DOHH2 (cell line): Measurements from ENCODE around the gene CDK5RAP3.

ENCODE experiments used
- CTCF ChIP-seq: fragments of 200-600 bp; sonication (generic); IDR thresholded peaks from one replicate; pipeline ENCODE4 v1.5.1; 2014; ENCODE audit warnings: antibody characterized with exemption, mild to moderate bottlenecking, low read depth, low read length; ENCODE audit not compliant: poor library complexity, severe bottlenecking
- EZH2phosphoT487 ChIP-seq: fragments of 200-600 bp; sonication (generic); IDR thresholded peaks from 2 replicates; pipeline ENCODE4 v1.6.1; 2017; ENCODE audit warnings: borderline replicate concordance, mild to moderate bottlenecking, antibody characterized with exemption, low read length, moderate library complexity, mixed read lengths

DNA sequence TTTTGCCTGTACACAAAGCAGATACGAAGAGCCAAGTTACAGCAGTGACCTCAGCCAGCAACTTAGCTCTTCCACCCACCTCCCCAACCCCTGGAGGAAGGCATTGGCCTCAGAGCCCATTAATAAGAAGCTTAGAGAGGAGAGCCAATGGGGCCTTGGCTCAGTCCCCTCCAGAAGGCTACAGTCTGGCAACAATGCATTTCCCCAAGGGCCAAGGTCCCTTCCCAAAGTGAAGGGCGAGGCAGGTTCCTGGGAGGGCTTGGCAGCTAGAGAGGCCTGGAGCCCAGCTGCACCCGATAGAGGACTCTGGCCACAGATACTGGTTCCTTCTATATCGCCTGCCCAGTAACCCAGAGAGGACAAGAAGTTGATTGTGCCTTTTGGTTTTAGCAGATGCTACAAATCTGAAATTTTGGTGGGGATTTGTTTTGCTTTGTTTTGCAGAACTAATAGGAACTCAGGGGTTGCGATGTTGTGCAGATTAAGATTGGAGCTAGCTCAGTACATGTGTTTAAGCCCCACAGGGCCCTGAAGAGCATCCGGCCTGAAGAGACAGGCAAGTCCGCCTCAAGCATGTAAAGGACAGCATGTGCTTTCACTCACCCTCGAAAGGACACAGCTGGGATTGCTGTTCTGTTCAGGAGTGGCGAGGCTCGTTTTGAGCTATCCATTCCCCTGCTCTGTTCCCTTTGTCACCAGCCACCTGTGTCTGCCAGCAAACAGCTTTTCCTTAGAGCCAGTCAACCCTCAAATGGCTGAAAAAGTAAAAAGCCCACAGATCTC, 41.5 kb upstream of the CDK5RAP3 start:
- TF ChIP-seq CTCF (no peak), EZH2phosphoT487 (no peak)
